AG09319 (cell line): ENCODE results near the gene CTTNBP2NL.

Source experiments
- DNase-seq: peaks from one replicate; pipeline ENCODE4 v3.0.0-alpha.2; 2010; ENCODE audit warnings: low read depth; ENCODE audit errors: extremely low read depth
- CTCF ChIP-seq: IDR thresholded peaks from 2 replicates; pipeline ENCODE4 v1.5.1; 2011; ENCODE audit warnings: low read depth, mild to moderate bottlenecking, inconsistent platforms, low read length, moderate library complexity

The CTTNBP2NL gene

GRCh38 chr1:112457955-112458354, 61.9 kb downstream of the CTTNBP2NL start:
- TF ChIP-seq CTCF = no peak
- DNase-seq = peak; percentile 25

- TF ChIP-seq CTCF = no peak
- no peak for DNase-seq
Measured at GRCh38 chr1:112458756-112459155, 62.7 kb downstream of the CTTNBP2NL start.

- no peak for DNase-seq
- TF ChIP-seq CTCF = no peak
Measured at GRCh38 chr1:112460615-112461014, 64.6 kb downstream of the CTTNBP2NL start.

GRCh38 chr1:112461200-112461871, 65.3 kb downstream of the CTTNBP2NL start:
- no peak for TF ChIP-seq CTCF
- DNase-seq = no peak

GRCh38 chr1:112462953-112463279, 66.9 kb downstream of the CTTNBP2NL start:
- TF ChIP-seq CTCF = no peak
- DNase-seq = no peak

GRCh38 chr1:112464501-112464900, 68.5 kb downstream of the CTTNBP2NL start:
- TF ChIP-seq CTCF = no peak
- no peak for DNase-seq

GRCh38 chr1:112465122-112465521, 69.1 kb downstream of the CTTNBP2NL start:
- no peak for TF ChIP-seq CTCF
- no peak for DNase-seq
